Stimulated activated CD4-positive, alpha-beta T cell treated with anti-CD3 and anti-CD28 coated beads, TNF-alpha, amount 100 ng/mL, for 48 hours (primary cell): Measurements from ENCODE around the gene FYB1.
"Not testable (repeated sequence)": the region's sequence is repeated elsewhere in the genome, so short reads cannot be mapped to it uniquely, and the experiment has no call there.

Experiments
- DNase-seq, 3 donors: peaks; one replicate each; pipeline ENCODE4 v3.0.0-alpha.2; 2020; ENCODE audit warnings: low read depth in 3 of 3

The FYB1 gene, protein sequence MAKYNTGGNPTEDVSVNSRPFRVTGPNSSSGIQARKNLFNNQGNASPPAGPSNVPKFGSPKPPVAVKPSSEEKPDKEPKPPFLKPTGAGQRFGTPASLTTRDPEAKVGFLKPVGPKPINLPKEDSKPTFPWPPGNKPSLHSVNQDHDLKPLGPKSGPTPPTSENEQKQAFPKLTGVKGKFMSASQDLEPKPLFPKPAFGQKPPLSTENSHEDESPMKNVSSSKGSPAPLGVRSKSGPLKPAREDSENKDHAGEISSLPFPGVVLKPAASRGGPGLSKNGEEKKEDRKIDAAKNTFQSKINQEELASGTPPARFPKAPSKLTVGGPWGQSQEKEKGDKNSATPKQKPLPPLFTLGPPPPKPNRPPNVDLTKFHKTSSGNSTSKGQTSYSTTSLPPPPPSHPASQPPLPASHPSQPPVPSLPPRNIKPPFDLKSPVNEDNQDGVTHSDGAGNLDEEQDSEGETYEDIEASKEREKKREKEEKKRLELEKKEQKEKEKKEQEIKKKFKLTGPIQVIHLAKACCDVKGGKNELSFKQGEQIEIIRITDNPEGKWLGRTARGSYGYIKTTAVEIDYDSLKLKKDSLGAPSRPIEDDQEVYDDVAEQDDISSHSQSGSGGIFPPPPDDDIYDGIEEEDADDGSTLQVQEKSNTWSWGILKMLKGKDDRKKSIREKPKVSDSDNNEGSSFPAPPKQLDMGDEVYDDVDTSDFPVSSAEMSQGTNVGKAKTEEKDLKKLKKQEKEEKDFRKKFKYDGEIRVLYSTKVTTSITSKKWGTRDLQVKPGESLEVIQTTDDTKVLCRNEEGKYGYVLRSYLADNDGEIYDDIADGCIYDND

DNA sequence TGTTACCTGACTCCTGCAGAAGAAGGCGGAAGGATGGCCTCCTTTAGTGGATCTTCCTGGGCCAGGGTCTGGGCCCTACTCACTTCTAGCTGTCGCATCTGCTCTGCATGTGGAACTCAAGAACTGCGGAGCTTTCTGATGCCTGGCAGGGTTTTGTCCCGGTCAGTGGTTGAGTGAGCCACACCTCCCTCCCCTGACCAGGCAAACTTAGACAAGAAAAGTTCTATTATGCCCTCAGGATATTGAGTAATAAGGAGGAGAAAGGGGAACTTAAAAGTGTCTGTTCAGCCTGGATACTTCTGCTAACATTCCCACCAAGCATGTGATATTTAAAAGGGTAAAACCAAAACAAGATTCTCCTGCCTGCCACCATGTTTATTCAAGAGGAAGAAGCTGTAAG lies at the start of gene FYB1:
Gene FYB1 (minus strand): TSS at position 127 of the 400 bp plus-strand sequence. CDS start 16,603 bp downstream, outside the sequence.
- DNase-seq: no peak

DNA sequence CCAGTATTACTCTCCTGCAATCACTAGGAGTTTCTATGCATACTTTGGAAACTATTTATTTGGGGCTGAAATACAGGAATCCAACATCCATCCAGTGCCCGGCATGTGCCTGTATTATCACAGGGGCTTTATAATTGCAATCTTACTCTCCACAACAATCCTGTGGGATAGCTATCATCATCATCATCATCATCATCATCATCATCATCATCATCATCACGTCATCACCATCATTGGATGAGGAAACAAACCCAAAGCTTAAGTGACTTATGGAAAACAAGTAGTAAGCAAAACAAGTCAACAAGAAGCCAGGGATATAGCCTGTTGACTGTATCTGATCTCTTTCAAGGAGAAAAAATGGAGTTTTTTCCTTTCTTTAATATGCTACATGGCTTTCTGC lies 47.8 kb upstream of the FYB1 start:
- DNase-seq: no peak

DNA sequence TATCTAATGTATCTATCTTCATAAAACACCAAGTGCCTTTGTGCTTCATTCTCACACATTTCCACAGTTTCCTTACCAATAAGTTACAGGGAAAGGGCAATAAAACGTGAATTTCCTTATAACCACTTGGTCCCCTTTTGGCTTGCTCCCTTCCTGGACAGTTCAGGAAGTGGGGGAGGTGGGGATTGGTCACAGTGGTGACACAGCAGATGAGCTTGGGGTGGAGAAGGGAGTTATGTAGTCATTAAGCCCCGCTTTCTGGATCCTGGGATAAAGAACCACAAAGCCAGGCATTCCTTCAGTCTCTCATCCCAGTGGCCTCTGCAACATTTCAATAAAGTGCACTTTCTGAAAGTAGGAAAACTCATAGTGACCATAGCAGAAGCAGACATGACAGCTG lies 47.1 kb upstream of the FYB1 start:
- no peak for DNase-seq

DNA sequence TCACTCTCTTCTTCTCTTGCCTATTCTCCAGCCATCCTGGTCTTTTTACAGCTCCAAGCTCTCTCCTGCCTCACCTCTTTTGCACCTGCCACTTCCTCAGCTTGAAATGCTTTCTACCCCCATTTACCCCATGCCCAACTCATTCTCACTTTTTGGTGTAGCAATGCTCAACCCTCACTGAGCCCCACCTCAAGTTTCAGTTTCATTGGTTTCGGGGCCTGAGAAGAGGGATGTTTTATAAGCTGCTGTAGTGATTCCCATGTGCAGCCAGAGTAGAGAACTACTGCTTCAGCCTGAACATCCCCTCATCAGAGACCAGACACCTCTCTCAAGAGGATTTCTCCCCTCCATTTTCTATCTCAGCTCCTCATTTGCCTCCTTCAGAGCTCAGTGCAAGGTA lies 45.2 kb upstream of the FYB1 start:
- no peak for DNase-seq

DNA sequence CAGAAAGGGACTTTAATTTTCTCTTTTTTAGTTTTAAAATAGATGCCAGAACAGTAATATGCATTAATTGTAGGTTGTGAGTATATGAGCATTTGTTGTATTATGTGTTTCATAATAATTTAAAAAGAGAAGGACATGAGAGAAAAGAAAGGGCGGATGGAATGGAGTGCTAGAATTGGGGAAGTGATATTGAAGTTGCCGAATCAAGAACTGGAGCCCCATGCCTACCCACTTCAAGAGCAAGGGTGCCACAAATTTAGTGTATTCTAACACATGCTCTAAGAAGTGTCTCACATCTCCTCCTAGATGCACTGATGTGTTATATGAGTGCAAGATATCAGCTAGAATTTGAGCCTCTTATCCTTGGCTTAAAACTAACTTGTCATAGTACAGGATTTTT lies 43.6 kb upstream of the FYB1 start:
- no peak for DNase-seq

DNA sequence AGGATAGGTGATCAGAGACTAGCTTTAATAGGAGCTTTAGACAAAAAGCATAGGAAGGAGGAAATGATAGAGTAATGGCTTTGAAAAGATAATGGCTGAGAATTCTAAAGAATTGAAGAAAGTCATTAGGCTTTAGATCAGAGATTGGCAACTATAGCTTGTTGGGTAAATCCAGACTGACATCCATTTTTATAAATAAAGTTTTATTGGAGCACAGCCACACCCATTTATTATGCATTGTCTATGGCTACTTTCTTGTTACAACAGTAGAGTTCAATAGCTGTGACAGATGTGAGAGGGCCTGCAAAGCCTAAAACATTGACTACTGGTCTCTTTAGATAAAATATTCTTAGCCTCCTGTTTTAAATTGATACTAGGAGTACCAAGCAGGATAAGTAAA lies 40.7 kb upstream of the FYB1 start:
- DNase-seq: no peak

DNA sequence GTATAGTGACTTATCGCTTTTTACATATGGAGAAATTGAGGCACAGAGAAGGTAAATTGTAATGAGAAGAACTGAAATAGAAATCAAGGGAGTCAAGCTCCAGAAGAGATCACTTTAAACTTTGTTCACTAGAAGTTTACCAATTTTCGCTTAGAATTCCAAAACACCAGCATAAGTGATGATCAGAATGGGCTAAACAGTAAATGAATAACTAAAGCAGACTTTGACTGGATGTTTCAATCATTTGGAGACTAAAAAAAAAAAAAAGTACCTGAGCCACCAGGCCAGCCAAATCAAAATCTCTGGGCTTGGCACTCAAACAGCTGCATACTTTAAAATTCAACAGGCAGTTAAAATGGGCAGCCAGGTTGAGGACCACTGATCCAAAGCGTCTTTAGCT lies 38.2 kb upstream of the FYB1 start:
- no peak for DNase-seq

DNA sequence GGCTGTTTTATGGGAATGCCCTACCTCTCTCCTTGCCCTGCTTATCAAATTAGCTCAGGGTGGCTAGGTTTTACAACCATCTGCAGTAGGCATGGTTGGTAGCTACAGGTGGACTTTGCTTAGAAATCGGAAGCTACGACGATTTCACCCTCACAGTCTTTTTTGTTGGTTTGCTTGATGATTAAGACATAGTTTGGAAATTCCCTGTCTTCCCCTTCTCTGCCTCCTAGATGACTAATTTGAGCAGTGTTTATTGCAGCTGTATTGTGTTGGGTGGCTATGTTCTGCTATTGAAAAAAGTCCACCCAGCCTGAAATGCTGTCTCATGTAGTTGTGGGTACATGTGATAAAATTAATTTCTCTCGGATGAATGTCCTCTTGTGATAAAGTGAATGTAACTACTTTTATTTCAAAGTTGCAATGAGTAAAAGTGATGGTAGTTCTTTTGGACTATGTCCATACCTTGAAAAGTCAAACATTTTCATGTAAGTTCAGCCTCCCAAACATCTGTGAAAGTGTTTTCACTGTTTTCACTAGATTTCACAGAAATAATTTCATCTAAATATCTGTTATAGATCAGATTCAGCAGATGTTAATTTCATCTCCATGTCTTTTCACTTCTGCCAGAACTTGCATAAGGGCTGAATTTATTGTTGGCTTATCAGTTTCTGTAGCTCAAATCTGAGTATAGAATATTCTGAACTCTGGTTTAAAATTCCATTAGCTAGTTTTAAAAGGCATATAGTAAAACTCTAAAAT lies 37.3 kb upstream of the FYB1 start:
- no peak for DNase-seq

DNA sequence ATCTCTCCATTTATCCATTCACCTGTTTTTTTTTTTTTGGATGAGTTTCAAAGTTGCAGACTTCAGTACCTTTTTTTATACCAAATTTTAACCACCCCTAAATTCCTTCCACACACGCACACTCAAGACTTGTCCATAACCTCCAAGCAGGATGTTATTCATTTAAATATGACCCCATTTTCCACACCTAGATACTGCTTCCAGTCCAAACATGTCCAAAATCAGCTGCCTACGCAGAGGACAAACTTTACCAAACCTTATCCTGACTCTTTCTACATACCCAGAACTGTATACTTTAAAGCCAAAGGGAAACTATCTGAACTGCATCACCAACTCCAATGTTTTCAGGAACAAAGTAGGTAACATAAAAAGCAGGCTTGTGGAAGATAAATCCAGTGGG lies 36.0 kb upstream of the FYB1 start:
- no peak for DNase-seq

DNA sequence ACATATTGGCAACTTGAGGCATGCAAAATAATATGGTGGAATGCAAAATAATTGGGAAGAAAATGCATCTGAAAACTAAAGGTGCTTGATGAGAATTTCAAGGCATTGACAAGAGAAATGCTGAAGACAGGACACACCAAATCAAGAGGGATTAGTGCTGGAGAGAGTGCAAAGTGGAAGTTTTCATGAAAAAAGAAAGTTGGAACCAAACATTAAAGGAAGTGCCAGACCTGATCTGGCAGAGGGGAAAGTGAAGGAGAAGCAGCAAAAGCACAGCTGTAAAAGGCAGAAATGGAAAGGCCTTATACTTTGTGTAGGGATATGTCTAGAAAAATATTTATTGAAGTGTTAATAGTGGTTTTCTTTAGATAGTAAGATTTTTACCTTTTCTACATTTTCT lies 35.3 kb upstream of the FYB1 start:
- no peak for DNase-seq

DNA sequence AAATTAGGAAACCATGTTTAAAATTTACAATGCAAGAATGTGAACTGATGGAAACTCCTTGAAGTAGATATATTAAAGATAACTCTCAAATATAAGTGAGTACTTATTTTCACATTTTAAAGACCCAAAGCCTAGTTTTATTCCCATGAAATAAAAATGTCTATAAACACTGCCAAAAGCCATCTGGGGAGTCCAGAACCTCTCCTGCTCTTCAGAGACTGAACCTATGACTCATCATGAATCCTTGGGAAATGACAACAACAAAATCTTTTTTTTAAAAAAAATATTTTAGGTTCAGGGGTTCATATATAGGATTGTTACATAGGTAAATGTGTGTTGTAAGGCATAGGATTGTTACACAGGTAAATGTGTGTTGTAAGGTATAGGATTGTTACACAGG lies 33.8 kb upstream of the FYB1 start:
- DNase-seq: no peak

DNA sequence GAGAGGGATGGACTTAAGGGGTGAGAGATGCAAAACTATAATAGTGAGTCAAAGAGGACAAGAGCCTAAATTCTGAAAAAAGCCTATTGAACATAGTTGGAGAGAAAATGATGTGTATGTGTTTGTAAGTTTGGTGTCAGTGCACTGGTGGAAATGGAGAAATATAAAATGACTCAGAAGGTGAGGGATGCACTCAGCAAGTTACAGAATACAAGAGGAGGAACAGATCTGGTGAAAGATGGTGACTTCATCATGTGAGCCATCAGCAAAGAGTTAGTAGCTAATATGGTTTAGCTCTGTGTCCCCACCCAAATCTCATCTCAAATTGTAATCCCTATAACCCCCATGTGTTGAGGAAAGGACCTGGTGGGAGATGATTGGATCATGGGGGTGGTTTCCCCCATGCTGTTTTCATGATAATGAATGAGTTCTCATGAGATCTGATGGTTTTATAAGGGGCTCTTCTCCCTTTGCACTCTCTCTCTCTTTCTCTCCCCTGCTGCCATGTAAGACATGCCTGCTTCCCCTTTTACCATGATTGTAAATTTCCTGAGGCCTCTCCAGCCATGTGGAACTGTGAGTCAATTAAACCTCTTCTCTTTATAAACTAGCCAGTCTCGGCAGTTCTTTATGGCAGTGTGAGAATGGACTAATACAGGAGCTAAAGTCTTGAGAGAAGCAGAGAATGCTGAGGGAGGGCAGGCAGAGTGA lies 30.4 kb upstream of the FYB1 start:
- DNase-seq: no peak

DNA sequence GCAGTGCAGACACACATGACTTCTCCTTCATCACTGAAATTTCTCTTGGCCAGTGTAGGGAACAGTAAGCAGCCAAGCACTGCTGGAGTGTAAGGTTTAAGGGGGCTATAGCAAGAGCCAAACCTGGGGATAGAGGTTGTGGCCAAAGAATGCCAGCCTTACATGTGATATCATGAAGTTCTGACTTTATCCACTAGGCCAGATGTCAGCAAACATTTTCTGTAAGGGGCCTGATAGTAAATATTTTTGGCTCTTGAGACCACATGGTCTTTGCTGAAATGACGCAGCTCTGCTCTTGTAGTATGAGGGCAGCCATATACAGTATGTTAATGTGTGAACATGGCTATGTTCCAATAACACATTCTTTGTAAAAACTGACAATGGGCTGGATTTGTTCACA lies 29.7 kb upstream of the FYB1 start:
- DNase-seq: no peak

DNA sequence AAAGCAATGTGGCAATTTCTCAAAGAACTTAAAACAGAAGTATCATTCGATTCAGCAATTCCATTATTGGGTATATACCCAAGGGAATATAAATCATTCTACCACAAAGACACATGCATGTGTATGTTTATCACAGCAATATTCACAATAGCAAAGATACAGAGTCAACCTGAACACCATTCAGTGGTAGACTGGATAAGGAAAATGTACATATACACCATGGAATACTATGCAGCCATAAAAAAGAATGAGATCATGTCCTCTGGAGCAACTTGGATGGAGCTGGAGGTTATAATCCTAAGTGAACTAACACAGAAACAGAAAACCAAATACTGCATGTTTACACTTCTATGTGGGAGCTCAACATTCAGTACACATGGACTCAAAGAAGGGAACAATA lies 21.4 kb upstream of the FYB1 start:
- no peak for DNase-seq

DNA sequence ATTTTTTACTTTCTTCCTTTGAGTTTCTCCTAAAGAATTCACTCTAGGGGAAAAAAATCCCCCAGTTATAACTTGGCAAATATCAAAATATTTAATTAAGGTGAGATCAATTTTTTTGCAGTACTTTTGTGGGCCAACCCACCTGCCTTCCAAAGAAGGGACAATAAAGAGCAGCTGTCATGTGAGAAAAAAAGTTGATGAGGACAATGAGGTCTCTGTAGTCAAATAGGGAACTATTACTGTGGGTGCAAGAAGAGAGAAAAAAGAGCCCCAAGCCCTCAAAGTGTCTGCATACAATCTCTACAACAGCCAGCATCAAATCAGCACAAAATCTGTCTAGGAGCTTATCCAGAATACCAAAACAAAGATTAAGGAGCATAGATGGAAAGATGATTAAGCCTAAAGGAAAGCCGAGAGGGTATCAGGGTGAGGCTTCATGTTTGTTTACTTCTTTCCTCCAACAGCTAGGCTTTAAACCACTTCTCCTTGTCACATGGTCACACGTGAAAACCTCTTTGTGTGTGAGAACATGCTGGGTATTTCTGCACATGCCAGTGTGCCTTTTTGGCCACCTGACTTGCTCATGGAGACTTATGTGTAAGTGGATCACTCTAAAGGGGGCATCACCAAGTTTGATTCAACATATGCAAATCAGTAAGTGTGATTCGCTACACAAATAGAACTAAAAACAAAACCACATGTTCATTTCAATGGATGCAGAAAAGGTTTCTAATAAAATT lies 19.2 kb upstream of the FYB1 start:
- no peak for DNase-seq

DNA sequence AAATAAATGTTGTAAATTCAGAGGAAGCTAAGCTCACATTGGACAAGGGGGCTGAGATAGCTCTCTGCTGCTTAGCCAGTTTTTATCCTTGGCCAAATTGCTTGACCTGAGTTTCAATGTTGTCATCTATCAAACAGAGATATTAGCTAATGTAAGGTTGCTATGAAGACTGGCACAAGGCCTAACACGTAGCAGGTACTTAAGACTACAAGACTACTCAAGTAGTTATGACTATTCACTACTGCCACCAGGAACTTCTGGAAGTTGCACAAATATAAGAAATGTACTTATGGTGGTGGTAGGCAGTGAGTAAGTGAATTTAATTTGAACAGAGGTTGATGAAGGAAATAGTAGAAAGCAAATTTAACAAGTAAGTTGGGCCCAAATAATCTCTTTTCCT lies 17.4 kb upstream of the FYB1 start:
- no peak for DNase-seq

DNA sequence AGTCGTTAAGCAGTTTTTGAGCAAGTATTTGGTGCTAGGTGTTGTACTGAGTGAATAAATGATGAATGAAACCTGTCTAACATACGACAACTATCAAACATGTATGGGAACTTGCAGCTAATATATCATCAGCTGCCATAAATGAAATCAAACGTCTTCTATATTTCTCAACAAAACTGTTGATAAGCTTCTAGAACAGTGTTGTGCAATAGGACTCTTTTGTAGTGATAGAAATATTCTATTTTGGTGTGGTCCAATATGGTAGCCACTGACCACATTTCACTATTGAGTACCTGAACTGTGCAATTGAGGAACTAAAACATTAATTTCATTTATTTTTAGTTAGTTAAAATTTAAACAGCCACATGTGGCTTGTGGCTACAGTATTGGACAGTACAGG lies 16.3 kb upstream of the FYB1 start:
- DNase-seq: no peak

DNA sequence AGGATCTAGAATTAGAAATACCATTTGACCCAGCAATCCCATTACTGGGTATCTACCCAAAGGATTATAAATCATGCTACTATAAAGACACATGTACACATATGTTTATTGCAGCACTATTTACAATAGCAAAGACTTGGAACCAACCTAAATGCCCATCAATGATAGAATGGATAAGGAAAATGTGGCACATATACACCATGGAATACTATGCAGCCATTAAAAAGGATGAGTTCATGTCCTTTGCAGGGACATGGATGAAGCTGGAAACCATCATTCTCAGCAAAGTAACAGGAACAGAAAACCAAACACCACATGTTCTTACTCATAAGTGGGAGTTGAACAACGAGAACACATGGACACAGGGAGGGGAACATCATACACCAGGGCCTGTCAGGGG lies 15.1 kb upstream of the FYB1 start:
- not testable (repeated sequence) for DNase-seq

DNA sequence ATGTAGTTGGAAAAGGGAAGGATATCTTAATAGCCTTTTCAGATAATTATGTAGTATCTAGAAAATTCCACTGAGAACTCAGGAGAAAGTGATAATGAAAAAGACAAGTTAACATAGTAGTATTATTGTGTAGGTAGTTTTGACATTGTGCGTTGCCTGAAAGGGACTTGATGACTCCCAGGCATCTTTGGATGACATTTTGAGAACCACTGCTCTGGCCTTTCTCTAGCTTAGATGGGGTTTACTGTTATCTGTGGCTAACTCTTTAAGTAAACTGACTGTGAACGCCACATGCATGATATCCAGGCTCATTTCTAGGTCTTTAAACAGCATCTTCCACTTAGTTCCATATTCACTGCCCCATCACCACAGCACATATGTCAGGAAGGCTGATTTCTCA lies 14.4 kb upstream of the FYB1 start:
- DNase-seq: no peak

DNA sequence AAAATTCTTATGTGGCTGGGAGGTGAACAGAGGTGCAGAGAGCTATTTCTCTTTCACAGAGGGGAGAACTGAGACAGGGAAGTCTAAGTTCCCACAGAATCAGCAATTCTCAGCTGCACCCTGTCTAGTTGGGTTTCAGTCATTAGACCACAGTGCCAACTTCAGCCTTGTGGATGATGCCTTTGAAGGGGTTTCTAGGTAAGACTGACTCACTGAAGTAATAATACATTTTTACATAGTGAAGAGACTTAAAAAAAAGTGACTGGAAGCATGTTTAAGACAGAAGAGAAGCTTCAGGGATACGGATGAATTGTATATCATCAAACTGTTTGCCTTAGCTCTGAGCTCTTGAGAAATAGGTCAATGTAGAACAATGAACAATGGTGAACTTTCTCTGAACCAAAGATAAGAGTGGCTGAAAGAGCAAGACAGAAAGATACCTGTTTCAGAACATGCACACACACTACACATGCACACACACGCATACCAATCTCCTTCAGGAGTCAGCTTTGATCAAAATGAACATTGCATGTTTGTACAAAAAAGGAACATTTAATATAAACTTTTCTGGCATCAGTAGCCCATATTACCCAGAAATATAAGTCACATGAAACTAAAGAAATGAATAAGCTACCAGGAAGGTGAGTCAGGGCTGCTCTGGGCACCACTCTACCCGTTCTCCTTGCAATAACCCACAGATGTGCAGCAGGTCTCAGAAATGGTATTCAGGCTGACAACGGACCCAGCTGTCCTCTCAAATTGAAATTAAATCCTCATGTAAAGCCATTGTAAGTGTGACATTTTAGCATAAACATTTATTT lies 12.6 kb upstream of the FYB1 start:
- no peak for DNase-seq
